Mesenchymal stem cell (in vitro differentiated cells and primary cell): ENCODE data around the gene SMURF2.

ENCODE experiments used
- DNase-seq: peaks from one replicate; pipeline ENCODE4 v3.0.0-alpha.2; 2013
- H2AFZ ChIP-seq: one replicate; pipeline ENCODE4 v1.6.1; 2013; ENCODE audit warnings: low read depth, mild to moderate bottlenecking, control low read depth, inconsistent platforms, low read length, moderate library complexity
- H2AK5ac ChIP-seq: 2 replicates; pipeline ENCODE4 v1.6.1; 2013; ENCODE audit warnings: low read length, moderate library complexity, mild to moderate bottlenecking, inconsistent platforms; ENCODE audit not compliant: severe bottlenecking
- H2BK120ac ChIP-seq: one replicate; pipeline ENCODE4 v1.6.1; 2013; ENCODE audit warnings: low read depth, mild to moderate bottlenecking, inconsistent platforms, low read length, moderate library complexity
- H2BK12ac ChIP-seq, 2 experiments: one replicate each; pipeline ENCODE4 v1.6.1; 2013; ENCODE audit warnings: inconsistent platforms in 2 of 2, low read length in 2 of 2, mild to moderate bottlenecking in 2 of 2, moderate library complexity in 2 of 2, control low read depth in 1 of 2
- H2BK15ac ChIP-seq: one replicate; pipeline ENCODE4 v1.6.1; 2013; ENCODE audit warnings: mild to moderate bottlenecking, low read depth, inconsistent platforms; ENCODE audit not compliant: poor library complexity, severe bottlenecking
- H2BK5ac ChIP-seq: 2 replicates; pipeline ENCODE4 v1.6.1; 2013; ENCODE audit warnings: low read depth, mild to moderate bottlenecking, low read length, control low read depth, inconsistent platforms; ENCODE audit not compliant: poor library complexity, severe bottlenecking
- H3K14ac ChIP-seq, 2 experiments: one replicate each; pipeline ENCODE4 v1.6.1; 2013; ENCODE audit warnings: inconsistent platforms in 2 of 2, low read length in 2 of 2, control low read depth in 1 of 2, mild to moderate bottlenecking in 1 of 2, moderate library complexity in 1 of 2
- H3K18ac ChIP-seq, 2 experiments: one replicate each; pipeline ENCODE4 v1.6.1; 2013; ENCODE audit warnings: inconsistent platforms in 2 of 2, low read length in 2 of 2, control low read depth in 1 of 2, low read depth in 1 of 2, mild to moderate bottlenecking in 1 of 2
- H3K23ac ChIP-seq, 2 experiments: one replicate each; pipeline ENCODE4 v1.6.1; 2013; ENCODE audit warnings: inconsistent platforms in 2 of 2, low read length in 2 of 2, mild to moderate bottlenecking in 2 of 2, moderate library complexity in 2 of 2, control low read depth in 1 of 2
- H3K27ac ChIP-seq: 2 replicates; pipeline ENCODE4 v1.5.1; 2013; ENCODE audit warnings: mild to moderate bottlenecking, moderate library complexity, low read length, control low read depth, inconsistent platforms; ENCODE audit not compliant: poor library complexity, severe bottlenecking
- H3K27me3 ChIP-seq, 2 experiments: 2 replicates each; pipeline versions ENCODE4 v1.6.1 to v1.7.0; 2013; ENCODE audit warnings: low read length in 2 of 2, mild to moderate bottlenecking in 2 of 2, moderate library complexity in 2 of 2, control low read depth in 1 of 2, inconsistent platforms in 1 of 2; ENCODE audit not compliant: control insufficient read depth in 1 of 2, insufficient read depth in 1 of 2
- H3K36me3 ChIP-seq, 2 experiments: 2 replicates each; pipeline versions ENCODE4 v1.6.1 to v1.7.0; 2013; ENCODE audit warnings: low read length in 2 of 2, control low read depth in 1 of 2, inconsistent platforms in 1 of 2, low read depth in 1 of 2, mild to moderate bottlenecking in 1 of 2; ENCODE audit not compliant: insufficient read depth in 2 of 2, control insufficient read depth in 1 of 2
- H3K4ac ChIP-seq, 2 experiments: one replicate each; pipeline ENCODE4 v1.6.1; 2013; ENCODE audit warnings: inconsistent platforms in 2 of 2, low read length in 2 of 2, mild to moderate bottlenecking in 2 of 2, moderate library complexity in 2 of 2, control low read depth in 1 of 2, low read depth in 1 of 2
- H3K4me1 ChIP-seq: 2 replicates; pipeline ENCODE4 v1.6.1; 2013; ENCODE audit warnings: low read depth, low read length, control low read depth; ENCODE audit not compliant: control insufficient read depth, insufficient read depth
- H3K4me2 ChIP-seq: 2 replicates; pipeline ENCODE4 v1.6.1; 2013; ENCODE audit warnings: low read length, mild to moderate bottlenecking, inconsistent platforms; ENCODE audit not compliant: poor library complexity, severe bottlenecking
- H3K4me3 ChIP-seq, 2 experiments: 2 replicates each; pipeline versions ENCODE4 v1.5.1 to v1.7.0; 2013; ENCODE audit warnings: low read length in 2 of 2, mild to moderate bottlenecking in 2 of 2, control low read depth in 1 of 2, low read depth in 1 of 2; ENCODE audit not compliant: insufficient read depth in 1 of 2
- H3K79me1 ChIP-seq: replicated peaks from 2 replicates; pipeline ENCODE4 v1.6.1; 2013; ENCODE audit warnings: mild to moderate bottlenecking, control low read depth, low read length, inconsistent platforms; ENCODE audit not compliant: poor library complexity, severe bottlenecking
- H3K9ac ChIP-seq: 2 replicates; pipeline ENCODE4 v1.7.0; 2013; ENCODE audit warnings: mild to moderate bottlenecking, low read length, moderate library complexity
- H3K9me3 ChIP-seq: 2 replicates; pipeline ENCODE4 v1.7.0; 2013; ENCODE audit warnings: mild to moderate bottlenecking, low read length; ENCODE audit not compliant: control insufficient read depth
- H4K8ac ChIP-seq: one replicate; pipeline ENCODE4 v1.6.1; 2013; ENCODE audit warnings: inconsistent platforms, mild to moderate bottlenecking, low read length, moderate library complexity
- H4K91ac ChIP-seq: one replicate; pipeline ENCODE4 v1.6.1; 2013; ENCODE audit warnings: mild to moderate bottlenecking, low read length, inconsistent platforms
- WGBS: methylation state at CpG from one replicate; pipeline ENCODE4 v1.1.7; 2013; ENCODE audit warnings: mixed read lengths; 5-methylcytosine and 5-hydroxymethylcytosine counted together

The SMURF2 gene

GRCh38 chr17:64503341-64503740 lies 158.8 kb downstream of the SMURF2 start:
- Histone ChIP-seq H3K4ac (no peak overlapping the region), H3K4me2 (peak overlapping the region; percentile 15), H3K14ac (no peak overlapping the region), H4K91ac (no peak overlapping the region), H2AK5ac (no peak overlapping the region), H3K4me1 (peaks cover 1% of the 10 kb centered on the region), H3K18ac (no peak overlapping the region), H2AFZ (no peak overlapping the region), H3K9ac (peak overlapping the region; percentile 100), H3K4me3 (peak overlapping the region in 1 of 2 experiments; percentile 93), H3K79me1 (no peaks in the 10 kb centered on the region), H2BK120ac (no peak overlapping the region), H3K9me3 (no peaks in the 10 kb centered on the region), H3K27me3 (no peaks in the 10 kb centered on the region), H4K8ac (no peak overlapping the region), H2BK12ac (no peak overlapping the region), H3K36me3 (peaks cover 12 to 68% of the 10 kb centered on the region in 2 experiments), H2BK5ac (no peak overlapping the region), H2BK15ac (no peak overlapping the region), H3K27ac (no peak overlapping the region), H3K23ac (no peak overlapping the region)
- DNase-seq: no peak
- WGBS: 94% methylated on average over 5 of the region's 5 CpGs

GRCh38 chr17:64502809-64503208 lies 159.3 kb downstream of the SMURF2 start:
- Histone ChIP-seq H3K18ac (no peak overlapping the region), H2BK12ac (no peak overlapping the region), H3K9me3 (no peaks in the 10 kb centered on the region), H3K27me3 (no peaks in the 10 kb centered on the region), H3K9ac (peak overlapping the region; percentile 100), H3K4me2 (no peak overlapping the region), H3K79me1 (no peaks in the 10 kb centered on the region), H2BK120ac (no peak overlapping the region), H3K23ac (no peak overlapping the region), H4K91ac (no peak overlapping the region), H3K4ac (no peak overlapping the region), H3K27ac (no peak overlapping the region), H2BK15ac (no peak overlapping the region), H3K14ac (no peak overlapping the region), H3K4me1 (peaks cover 1% of the 10 kb centered on the region), H2AK5ac (no peak overlapping the region), H2AFZ (no peak overlapping the region), H3K4me3 (peak overlapping the region in 1 of 2 experiments; percentile 93), H2BK5ac (no peak overlapping the region), H3K36me3 (peaks cover 12 to 73% of the 10 kb centered on the region in 2 experiments), H4K8ac (no peak overlapping the region)
- 20% methylated on average over 1 of the region's 2 CpGs for WGBS
- peak; percentile 60 for DNase-seq

- no peak overlapping the region for H2BK15ac ChIP-seq
- no peak overlapping the region for H2BK120ac ChIP-seq
- H3K4ac ChIP-seq: no peak overlapping the region
- WGBS: 95% methylated on average over 3 of the region's 3 CpGs
- no peak overlapping the region for H3K4me2 ChIP-seq
- no peak overlapping the region for H3K18ac ChIP-seq
- H3K4me1 ChIP-seq: peaks cover 3% of the 10 kb centered on the region
- peaks cover 12 to 76% of the 10 kb centered on the region in 2 experiments for H3K36me3 ChIP-seq
- no peaks in the 10 kb centered on the region for H3K27me3 ChIP-seq
- no peak overlapping the region for H3K14ac ChIP-seq
- no peak overlapping the region for H4K91ac ChIP-seq
- H3K79me1 ChIP-seq: no peaks in the 10 kb centered on the region
- H3K23ac ChIP-seq: no peak overlapping the region
- H2BK5ac ChIP-seq: no peak overlapping the region
- no peak overlapping the region for H2AK5ac ChIP-seq
- H4K8ac ChIP-seq: no peak overlapping the region
- no peak overlapping the region for H2BK12ac ChIP-seq
- H3K4me3 ChIP-seq: no peak overlapping the region
- DNase-seq: no peak
- no peak overlapping the region for H3K27ac ChIP-seq
- peak overlapping the region; percentile 100 for H3K9ac ChIP-seq
- H2AFZ ChIP-seq: no peak overlapping the region
- H3K9me3 ChIP-seq: no peaks in the 10 kb centered on the region
Measured at GRCh38 chr17:64502021-64502420, 160.1 kb downstream of the SMURF2 start.

- no peak overlapping the region for H3K27ac ChIP-seq
- H3K27me3 ChIP-seq: no peaks in the 10 kb centered on the region
- no peak overlapping the region for H3K4ac ChIP-seq
- no peaks in the 10 kb centered on the region for H3K9me3 ChIP-seq
- H3K4me3 ChIP-seq: peak overlapping the region in 1 of 2 experiments; percentile 31
- no peak overlapping the region for H2AK5ac ChIP-seq
- WGBS: 97% methylated on average over 10 of the region's 11 CpGs
- H4K91ac ChIP-seq: no peak overlapping the region
- H3K23ac ChIP-seq: peak overlapping the region in 1 of 2 experiments; percentile 56
- H2AFZ ChIP-seq: no peak overlapping the region
- H3K79me1 ChIP-seq: peaks cover 4% of the 10 kb centered on the region
- H3K4me2 ChIP-seq: no peak overlapping the region
- no peak overlapping the region for H3K14ac ChIP-seq
- H2BK120ac ChIP-seq: no peak overlapping the region
- no peak overlapping the region for H2BK12ac ChIP-seq
- no peak overlapping the region for H2BK15ac ChIP-seq
- H3K36me3 ChIP-seq: peaks cover 12 to 76% of the 10 kb centered on the region in 2 experiments
- H3K9ac ChIP-seq: peak overlapping the region; percentile 100
- no peak overlapping the region for H2BK5ac ChIP-seq
- peaks cover 3% of the 10 kb centered on the region for H3K4me1 ChIP-seq
- no peak overlapping the region for H3K18ac ChIP-seq
- H4K8ac ChIP-seq: no peak overlapping the region
- no peak for DNase-seq
Measured at GRCh38 chr17:64500862-64501765, 161.0 kb downstream of the SMURF2 start.
